Measurements from ENCODE around the gene EPB41L1. TPM values are rescaled to one million over a fixed set of nuclear protein-coding genes. Genes with fewer than 3 reads are reported as not detected.

The EPB41L1 gene
- total and polyA plus RNA-seq, 2 experiments from 2014 or later = 24.1 to 48.7 TPM

DNA sequence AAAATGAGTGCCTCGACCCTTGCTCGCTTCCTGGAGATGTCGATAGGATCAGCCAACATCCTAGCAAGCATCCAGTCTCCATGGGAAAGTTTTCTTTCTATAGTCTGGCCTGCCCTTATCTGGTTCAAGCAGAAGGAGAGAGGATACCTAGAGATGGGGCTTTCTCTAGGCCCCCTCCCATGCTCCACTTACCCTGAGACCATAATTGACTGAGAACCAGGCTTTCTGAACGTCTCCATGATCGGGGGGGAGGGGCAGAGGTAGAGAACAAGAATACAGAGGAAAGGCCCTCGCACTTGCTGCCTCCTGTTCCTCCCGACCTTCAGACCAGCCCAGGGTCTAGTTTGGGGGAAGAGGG, 31.6 kb upstream of the EPB41L1 start (continued):
- TF ChIP-seq, protein P1, sequence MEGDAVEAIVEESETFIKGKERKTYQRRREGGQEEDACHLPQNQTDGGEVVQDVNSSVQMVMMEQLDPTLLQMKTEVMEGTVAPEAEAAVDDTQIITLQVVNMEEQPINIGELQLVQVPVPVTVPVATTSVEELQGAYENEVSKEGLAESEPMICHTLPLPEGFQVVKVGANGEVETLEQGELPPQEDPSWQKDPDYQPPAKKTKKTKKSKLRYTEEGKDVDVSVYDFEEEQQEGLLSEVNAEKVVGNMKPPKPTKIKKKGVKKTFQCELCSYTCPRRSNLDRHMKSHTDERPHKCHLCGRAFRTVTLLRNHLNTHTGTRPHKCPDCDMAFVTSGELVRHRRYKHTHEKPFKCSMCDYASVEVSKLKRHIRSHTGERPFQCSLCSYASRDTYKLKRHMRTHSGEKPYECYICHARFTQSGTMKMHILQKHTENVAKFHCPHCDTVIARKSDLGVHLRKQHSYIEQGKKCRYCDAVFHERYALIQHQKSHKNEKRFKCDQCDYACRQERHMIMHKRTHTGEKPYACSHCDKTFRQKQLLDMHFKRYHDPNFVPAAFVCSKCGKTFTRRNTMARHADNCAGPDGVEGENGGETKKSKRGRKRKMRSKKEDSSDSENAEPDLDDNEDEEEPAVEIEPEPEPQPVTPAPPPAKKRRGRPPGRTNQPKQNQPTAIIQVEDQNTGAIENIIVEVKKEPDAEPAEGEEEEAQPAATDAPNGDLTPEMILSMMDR (conservative IDR thresholded peaks at IDR 0.05; ENCODE audit: low read depth in 2 of 2) = no peak
- TF ChIP-seq, protein P2, sequence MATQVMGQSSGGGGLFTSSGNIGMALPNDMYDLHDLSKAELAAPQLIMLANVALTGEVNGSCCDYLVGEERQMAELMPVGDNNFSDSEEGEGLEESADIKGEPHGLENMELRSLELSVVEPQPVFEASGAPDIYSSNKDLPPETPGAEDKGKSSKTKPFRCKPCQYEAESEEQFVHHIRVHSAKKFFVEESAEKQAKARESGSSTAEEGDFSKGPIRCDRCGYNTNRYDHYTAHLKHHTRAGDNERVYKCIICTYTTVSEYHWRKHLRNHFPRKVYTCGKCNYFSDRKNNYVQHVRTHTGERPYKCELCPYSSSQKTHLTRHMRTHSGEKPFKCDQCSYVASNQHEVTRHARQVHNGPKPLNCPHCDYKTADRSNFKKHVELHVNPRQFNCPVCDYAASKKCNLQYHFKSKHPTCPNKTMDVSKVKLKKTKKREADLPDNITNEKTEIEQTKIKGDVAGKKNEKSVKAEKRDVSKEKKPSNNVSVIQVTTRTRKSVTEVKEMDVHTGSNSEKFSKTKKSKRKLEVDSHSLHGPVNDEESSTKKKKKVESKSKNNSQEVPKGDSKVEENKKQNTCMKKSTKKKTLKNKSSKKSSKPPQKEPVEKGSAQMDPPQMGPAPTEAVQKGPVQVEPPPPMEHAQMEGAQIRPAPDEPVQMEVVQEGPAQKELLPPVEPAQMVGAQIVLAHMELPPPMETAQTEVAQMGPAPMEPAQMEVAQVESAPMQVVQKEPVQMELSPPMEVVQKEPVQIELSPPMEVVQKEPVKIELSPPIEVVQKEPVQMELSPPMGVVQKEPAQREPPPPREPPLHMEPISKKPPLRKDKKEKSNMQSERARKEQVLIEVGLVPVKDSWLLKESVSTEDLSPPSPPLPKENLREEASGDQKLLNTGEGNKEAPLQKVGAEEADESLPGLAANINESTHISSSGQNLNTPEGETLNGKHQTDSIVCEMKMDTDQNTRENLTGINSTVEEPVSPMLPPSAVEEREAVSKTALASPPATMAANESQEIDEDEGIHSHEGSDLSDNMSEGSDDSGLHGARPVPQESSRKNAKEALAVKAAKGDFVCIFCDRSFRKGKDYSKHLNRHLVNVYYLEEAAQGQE (IDR thresholded peaks at IDR 0.05; ENCODE audit: unreplicated experiment) = no peak
- no peak for TF ChIP-seq STAT1 (IDR thresholded peaks at IDR 0.05; ENCODE audit: unreplicated experiment)

DNA sequence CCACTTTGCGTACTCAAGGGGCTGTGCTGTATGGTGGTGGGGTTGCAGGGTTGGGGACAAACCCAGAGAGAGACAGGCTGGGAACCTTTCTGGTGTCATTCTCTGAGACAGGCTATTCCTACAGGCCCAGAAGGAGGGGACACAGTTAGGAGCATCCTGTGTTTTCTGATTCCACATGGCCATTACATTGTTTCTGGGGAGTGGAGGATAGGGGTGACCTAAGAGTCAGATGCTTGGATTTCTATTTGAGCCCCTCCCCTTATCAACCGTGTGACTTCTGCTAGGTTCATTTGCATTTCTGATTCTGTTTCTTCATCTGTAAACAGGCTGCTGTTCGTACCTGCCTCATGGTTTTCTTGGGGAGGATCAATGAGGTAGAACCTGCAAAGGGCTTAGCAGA, 29.4 kb upstream of the EPB41L1 start:
- TF ChIP-seq, protein P2 (IDR thresholded peaks at IDR 0.05; ENCODE audit: unreplicated experiment) = no peak
- no peak for TF ChIP-seq EZH2phosphoT487 (IDR thresholded peaks at IDR 0.05; ENCODE audit: unreplicated experiment)
- TF ChIP-seq JUNB (IDR thresholded peaks at IDR 0.05; ENCODE audit: unreplicated experiment) = no peak
- TF ChIP-seq ZNF114 (CRISPR knock-in tag; IDR thresholded peaks at IDR 0.05) = no peak
- no peak for TF ChIP-seq POLR2AphosphoS5 (IDR thresholded peaks at IDR 0.05; ENCODE audit: low read depth)
- no peak for TF ChIP-seq EZH2 (IDR thresholded peaks at IDR 0.05; ENCODE audit: low read depth, unreplicated experiment)
- TF ChIP-seq ZNF331 (CRISPR knock-in tag; IDR thresholded peaks at IDR 0.05; ENCODE audit: low read depth) = no peak
- TF ChIP-seq, protein P3, sequence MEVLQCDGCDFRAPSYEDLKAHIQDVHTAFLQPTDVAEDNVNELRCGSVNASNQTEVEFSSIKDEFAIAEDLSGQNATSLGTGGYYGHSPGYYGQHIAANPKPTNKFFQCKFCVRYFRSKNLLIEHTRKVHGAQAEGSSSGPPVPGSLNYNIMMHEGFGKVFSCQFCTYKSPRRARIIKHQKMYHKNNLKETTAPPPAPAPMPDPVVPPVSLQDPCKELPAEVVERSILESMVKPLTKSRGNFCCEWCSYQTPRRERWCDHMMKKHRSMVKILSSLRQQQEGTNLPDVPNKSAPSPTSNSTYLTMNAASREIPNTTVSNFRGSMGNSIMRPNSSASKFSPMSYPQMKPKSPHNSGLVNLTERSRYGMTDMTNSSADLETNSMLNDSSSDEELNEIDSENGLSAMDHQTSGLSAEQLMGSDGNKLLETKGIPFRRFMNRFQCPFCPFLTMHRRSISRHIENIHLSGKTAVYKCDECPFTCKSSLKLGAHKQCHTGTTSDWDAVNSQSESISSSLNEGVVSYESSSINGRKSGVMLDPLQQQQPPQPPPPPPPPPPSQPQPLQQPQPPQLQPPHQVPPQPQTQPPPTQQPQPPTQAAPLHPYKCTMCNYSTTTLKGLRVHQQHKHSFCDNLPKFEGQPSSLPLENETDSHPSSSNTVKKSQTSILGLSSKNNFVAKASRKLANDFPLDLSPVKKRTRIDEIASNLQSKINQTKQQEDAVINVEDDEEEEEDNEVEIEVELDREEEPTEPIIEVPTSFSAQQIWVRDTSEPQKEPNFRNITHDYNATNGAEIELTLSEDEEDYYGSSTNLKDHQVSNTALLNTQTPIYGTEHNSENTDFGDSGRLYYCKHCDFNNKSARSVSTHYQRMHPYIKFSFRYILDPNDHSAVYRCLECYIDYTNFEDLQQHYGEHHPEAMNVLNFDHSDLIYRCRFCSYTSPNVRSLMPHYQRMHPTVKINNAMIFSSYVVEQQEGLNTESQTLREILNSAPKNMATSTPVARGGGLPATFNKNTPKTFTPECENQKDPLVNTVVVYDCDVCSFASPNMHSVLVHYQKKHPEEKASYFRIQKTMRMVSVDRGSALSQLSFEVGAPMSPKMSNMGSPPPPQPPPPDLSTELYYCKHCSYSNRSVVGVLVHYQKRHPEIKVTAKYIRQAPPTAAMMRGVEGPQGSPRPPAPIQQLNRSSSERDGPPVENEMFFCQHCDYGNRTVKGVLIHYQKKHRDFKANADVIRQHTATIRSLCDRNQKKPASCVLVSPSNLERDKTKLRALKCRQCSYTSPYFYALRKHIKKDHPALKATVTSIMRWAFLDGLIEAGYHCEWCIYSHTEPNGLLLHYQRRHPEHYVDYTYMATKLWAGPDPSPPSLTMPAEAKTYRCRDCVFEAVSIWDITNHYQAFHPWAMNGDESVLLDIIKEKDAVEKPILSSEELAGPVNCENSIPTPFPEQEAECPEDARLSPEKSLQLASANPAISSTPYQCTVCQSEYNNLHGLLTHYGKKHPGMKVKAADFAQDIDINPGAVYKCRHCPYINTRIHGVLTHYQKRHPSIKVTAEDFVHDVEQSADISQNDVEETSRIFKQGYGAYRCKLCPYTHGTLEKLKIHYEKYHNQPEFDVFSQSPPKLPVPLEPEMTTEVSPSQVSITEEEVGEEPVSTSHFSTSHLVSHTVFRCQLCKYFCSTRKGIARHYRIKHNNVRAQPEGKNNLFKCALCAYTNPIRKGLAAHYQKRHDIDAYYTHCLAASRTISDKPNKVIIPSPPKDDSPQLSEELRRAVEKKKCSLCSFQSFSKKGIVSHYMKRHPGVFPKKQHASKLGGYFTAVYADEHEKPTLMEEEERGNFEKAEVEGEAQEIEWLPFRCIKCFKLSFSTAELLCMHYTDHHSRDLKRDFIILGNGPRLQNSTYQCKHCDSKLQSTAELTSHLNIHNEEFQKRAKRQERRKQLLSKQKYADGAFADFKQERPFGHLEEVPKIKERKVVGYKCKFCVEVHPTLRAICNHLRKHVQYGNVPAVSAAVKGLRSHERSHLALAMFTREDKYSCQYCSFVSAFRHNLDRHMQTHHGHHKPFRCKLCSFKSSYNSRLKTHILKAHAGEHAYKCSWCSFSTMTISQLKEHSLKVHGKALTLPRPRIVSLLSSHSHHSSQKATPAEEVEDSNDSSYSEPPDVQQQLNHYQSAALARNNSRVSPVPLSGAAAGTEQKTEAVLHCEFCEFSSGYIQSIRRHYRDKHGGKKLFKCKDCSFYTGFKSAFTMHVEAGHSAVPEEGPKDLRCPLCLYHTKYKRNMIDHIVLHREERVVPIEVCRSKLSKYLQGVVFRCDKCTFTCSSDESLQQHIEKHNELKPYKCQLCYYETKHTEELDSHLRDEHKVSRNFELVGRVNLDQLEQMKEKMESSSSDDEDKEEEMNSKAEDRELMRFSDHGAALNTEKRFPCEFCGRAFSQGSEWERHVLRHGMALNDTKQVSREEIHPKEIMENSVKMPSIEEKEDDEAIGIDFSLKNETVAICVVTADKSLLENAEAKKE (CRISPR knock-in tag; IDR thresholded peaks at IDR 0.05) = no peak
- H2AFZ ChIP-seq = no peak overlapping the region
- H3K4me3 Mint-ChIP-seq = no peak overlapping the region
- H3K9me3 Mint-ChIP-seq = no peaks in the 10 kb centered on the region; the same call in 2 of the 3 replicates
- H3K27ac Mint-ChIP-seq = no peak overlapping the region
- H3K79me2 ChIP-seq (replicated peaks; ENCODE audit: insufficient read depth) = no peaks in the 10 kb centered on the region
- H3K4me1 Mint-ChIP-seq = peaks cover 17% of the 10 kb centered on the region
- H3K27me3 ChIP-seq (ENCODE audit: insufficient read depth) = no peaks in the 10 kb centered on the region
- peaks cover 8% of the 10 kb centered on the region for H3K27me3 Mint-ChIP-seq (ENCODE audit: insufficient read depth, low read depth, poor library complexity)
- DNase-seq (ENCODE audit: low spot score) (no peak), ATAC-seq (no peak)
- H3K4me2 ChIP-seq = no peak overlapping the region
- H3K36me3 Mint-ChIP-seq (ENCODE audit: low read depth) = no peaks in the 10 kb centered on the region
- no peaks in the 10 kb centered on the region for H3K9me2 ChIP-seq (ENCODE audit: insufficient read depth)
- H3K4me3 ChIP-seq = no peak overlapping the region
- no peaks in the 10 kb centered on the region for H3K36me3 ChIP-seq (ENCODE audit: insufficient read depth)
- no peak overlapping the region for H3K27ac ChIP-seq (ENCODE audit: low read depth)
- no peaks in the 10 kb centered on the region; the same call in 1 of the 2 replicates for H3K4me1 ChIP-seq (ENCODE audit: insufficient read depth)
- no peaks in the 10 kb centered on the region for H3F3A ChIP-seq (replicated peaks; ENCODE audit: low read depth)
- no peaks in the 10 kb centered on the region for H4K20me1 ChIP-seq (replicated peaks; ENCODE audit: insufficient read depth)
